NCI-H446 (cell line): ENCODE data around the gene CDK17.
"Not testable (repeated sequence)": the region's sequence is repeated elsewhere in the genome, so short reads cannot be mapped to it uniquely, and the experiment has no call there.

ENCODE experiments used
- DNase-seq, 2 experiments: peaks; one replicate each; lab custom pipeline; 2025; lab: John Stamatoyannopoulos, UW

Gene CDK17

DNA sequence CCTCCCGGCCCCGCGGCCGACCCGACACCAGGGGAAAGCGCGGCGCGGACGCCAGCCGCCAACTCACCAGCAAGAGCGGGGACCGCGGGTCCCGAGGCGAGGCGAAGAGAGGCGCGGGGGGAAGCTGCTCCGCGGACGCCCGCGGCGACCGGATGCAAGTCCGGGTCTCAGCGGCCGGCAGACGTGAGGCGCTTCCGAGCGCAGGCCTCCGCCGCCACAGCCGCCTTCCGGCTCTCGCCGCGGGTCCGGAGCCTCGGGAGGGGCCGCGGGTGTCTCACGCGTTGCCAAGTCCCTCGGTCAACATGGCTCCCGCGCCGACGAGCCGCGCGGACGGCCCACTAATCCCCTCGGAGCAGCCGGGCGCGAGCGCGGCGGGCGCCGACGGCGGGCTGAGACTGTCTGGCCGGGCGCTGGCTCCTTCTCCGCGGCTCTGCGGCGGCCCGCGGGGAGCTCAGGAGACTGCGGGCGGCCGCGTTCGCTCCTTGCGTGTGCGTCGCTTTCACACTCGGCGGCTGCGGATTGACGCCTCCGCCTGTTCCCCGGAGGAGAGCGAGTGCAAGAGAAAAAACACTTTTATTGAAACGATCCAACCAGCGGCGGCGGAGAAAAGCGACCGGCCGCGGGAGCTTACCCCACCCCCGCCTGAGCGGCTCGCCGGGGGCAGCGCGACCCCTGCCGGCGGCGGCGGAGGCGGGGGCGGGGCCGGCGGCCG, at the start of gene CDK17:
Gene CDK17, minus strand, starts transcription at position 521 of the 712 bp plus-strand sequence. CDS start 65,603 bp downstream, outside the sequence.
- DNase-seq: peak; percentile 63 to 88

DNA sequence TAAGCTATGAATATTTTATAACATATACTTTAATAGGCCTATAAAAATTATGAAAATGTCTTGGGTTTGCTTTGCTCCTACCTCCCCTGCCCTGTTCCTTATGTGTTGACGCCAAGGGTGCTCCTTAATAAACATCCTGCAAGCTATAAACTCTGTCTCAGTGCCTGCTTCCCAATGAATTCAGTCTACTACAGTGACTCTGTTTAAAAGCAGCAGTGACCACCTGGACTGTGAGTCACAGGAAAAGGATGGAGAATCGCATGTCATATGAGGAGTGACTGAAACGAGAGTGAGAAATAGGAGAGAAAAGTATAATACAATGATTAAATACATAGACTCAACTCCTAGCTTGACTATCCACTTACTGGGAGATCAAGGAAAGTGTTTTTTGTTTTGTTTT, 48.1 kb upstream of the CDK17 start:
- DNase-seq: no peak

DNA sequence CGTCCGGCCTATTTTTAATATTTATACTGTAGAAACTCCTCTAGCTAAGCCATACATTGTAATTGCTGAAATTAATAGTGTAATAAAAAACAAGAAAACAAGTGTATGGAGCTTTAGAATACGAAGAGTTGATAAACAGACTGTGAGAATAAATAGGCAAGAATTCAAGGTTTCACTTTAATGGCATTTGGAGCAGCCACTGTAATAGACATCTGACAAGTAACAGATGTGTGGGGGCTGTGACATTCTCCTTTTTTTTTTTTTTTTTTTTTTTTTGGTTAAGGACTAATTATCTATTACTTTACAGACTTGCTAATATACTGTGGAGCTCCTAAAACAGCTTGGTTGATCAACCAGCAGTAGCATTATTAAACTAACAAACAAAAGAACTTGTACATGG, 47.0 kb upstream of the CDK17 start:
- no peak for DNase-seq

- no peak for DNase-seq
Observed at GRCh38 chr12:96445691-96446583, 45.7 kb upstream of the CDK17 start.

GRCh38 chr12:96444399-96444798, 44.2 kb upstream of the CDK17 start:
- no peak for DNase-seq

GRCh38 chr12:96442906-96443305, 42.7 kb upstream of the CDK17 start:
- no peak for DNase-seq

DNA sequence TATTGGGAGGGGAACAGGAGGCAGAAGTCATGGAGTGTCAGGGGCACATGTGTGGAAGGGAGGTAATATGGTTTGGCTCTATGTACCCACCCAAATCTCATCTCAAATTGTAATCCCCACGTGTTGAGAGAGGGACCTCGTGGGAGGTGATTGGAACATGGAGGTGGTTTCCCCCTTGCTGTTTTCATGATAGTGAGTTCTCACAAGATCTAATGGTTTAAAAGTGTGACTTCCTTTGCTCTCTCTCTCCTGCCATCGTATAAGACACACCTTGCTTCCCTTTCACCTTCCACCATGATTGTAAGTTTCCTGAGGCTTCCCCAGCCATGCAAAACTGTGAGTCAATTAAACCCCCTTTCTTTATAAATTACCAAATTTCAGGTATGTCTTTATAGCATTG, 41.6 kb upstream of the CDK17 start:
- no peak for DNase-seq

DNA sequence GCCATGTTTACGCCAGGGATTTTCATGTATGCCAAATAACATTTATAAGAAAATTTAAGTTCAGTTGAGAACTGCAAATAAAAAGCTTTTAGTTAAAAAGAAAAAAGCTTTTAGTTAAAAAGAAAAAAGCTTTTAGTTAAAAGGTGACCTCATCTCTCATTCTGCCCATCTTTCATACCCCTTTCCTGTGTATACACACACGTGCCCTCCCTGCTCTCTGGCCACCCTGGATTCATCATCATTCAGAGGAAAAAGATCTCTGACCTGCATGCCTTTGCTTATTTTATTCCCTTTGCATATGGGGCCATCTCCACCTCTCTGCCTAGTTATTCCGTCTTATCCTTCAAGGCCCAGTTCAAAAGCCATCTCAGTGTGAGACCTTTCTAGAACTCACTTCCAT, 38.1 kb upstream of the CDK17 start:
- DNase-seq: no peak

DNA sequence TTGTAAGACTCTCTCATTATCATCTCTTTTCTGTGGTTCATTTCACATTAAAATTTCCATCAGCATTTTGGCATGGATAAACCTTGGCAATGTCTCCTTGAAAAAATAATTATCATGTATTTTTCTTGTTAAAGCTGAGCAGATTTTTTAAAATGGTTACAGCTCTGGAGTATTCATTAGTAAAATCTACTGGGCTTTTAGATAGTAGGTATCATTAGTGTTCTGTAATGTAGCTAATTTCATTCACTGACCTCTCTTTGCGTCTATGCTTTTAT, 36.9 kb upstream of the CDK17 start:
- no peak for DNase-seq

GRCh38 chr12:96436366-96437170, 36.3 kb upstream of the CDK17 start:
- no peak for DNase-seq

- DNase-seq: no peak
Observed at GRCh38 chr12:96434107-96434506, 33.9 kb upstream of the CDK17 start.

GRCh38 chr12:96432496-96433321, 32.5 kb upstream of the CDK17 start:
- not testable (repeated sequence) for DNase-seq

DNA sequence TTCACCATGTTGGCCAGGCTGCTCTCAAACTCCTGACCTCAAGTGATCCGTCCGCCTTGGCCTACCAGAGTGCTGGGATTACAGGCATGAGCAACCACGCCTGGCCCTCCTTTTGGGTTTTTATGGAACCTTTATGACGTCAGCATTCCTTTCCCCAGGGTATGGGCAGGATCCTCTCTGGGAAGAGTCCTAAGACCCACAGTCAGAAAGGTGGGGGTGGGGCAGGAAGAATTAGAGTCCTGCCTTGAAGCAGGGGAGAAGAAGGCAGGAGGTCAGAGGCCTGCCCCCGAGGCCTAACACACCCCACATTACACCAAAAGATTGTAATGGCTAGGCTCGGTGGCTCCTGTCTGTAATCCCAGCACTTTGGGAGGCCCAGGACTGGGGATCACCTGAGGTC, 30.8 kb upstream of the CDK17 start:
- DNase-seq: no peak

- peak; percentile 13 to 36 for DNase-seq
Observed at GRCh38 chr12:96427269-96427729, 27.1 kb upstream of the CDK17 start.

DNA sequence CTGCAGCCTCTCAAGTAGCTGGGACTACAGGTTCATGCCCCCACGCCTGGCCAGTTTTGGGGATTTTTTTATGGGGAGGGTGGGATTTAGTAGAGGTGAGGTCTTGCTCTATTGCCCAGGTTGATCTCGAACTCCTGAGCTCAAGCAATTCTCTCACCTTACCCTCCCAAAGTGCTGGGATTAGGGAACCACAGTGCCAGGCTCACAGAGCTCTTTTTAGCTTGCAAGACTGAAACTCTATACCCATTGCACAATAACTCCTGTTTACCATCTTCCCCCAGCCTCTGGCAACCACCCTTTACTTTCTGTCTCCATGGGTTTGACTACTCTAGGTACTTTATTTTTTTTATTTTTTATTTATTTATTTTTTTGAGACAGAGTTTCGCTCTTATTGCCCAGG, 25.7 kb upstream of the CDK17 start:
- DNase-seq: no peak

DNA sequence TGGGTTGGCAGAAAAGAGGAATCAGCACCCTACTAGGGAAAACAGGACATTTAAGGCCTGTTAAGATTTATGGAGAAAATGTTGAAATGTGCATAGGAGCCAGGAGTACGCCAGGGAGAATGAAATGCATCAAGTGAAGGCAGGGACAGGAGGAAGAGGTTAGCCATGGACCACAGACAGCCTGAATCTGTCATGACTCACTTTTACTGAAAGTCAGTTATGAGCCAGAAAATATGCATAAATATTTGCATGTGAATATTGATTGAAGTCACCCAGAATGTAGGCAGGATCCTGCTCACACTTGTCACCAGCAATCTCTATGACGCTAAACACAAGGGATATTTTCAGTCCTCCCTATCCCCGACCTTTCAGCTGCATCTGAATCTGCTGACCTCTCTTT, 25.1 kb upstream of the CDK17 start:
- DNase-seq: no peak

GRCh38 chr12:96424601-96425000, 24.4 kb upstream of the CDK17 start:
- no peak for DNase-seq

- no peak for DNase-seq
Observed at GRCh38 chr12:96422192-96422591, 22.0 kb upstream of the CDK17 start.

GRCh38 chr12:96421014-96421413, 20.8 kb upstream of the CDK17 start:
- DNase-seq: no peak

DNA sequence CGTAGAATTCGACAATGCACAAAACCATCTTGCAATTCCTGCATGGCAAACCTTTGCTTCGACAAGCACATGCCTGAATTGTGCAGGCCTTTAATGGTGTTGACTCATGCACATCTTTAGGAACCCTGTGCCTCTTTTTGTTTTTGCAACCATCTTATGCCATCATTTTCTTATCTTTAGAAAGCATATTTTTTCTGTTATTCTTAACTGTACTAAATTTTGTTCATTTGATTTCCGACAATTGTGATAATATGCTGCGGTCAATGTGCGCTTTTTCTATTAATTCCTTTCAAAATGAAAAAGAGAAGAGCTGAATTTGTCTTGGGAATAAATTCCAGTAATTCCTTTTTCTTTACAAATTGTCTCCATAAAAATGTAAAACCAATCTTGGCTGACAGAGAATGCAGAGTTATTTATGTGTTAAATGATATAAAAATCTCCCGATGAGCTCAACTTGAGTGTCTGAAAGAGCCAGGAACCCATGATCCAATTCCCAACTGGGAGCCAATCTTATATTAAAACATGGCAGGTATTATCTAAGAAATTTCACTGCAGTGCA, 20.1 kb upstream of the CDK17 start:
- DNase-seq: no peak

DNA sequence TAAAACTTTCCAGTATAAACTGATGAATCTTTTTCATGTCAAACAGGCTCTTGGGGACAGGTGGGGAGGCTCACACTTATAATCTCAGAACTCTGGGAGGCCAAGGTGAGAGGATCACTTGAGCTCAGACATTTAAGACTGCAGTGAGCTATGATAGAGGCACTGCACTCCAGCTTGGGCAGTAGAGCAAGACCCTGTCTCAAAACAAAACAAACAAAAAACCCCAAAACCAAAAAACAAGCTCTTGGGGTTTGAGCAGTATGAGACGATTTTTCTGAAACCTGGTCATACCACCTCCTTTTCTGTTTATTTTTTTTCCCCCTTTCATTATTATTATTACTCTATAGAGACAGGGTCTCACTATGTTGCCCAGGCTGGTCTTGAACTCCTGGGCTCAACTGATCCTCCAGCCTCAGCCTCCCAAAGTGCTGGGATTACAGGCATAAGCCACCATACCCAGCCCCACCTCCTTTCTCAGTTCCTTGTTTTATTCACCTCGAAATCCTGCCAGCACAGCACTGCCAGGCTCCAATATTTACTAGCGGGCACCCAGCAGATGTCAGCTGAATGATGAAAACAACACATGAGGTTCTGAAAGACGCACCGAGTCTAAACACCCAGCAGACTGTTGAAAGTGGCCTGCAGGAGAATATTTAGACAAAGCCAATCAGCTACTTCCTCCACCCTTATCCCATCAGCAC, 19.5 kb upstream of the CDK17 start:
- DNase-seq: no peak
